GM18517 (cell line): ENCODE results near the gene LEKR1.

ENCODE experiments used
- ATAC-seq: cut with Tn5 transposase; IDR thresholded peaks from one replicate; pipeline ENCODE4 v1.9.1; 2021; ENCODE audit warnings: mild to moderate bottlenecking, moderate library complexity; ENCODE audit not compliant: unreplicated experiment

The LEKR1 gene

DNA sequence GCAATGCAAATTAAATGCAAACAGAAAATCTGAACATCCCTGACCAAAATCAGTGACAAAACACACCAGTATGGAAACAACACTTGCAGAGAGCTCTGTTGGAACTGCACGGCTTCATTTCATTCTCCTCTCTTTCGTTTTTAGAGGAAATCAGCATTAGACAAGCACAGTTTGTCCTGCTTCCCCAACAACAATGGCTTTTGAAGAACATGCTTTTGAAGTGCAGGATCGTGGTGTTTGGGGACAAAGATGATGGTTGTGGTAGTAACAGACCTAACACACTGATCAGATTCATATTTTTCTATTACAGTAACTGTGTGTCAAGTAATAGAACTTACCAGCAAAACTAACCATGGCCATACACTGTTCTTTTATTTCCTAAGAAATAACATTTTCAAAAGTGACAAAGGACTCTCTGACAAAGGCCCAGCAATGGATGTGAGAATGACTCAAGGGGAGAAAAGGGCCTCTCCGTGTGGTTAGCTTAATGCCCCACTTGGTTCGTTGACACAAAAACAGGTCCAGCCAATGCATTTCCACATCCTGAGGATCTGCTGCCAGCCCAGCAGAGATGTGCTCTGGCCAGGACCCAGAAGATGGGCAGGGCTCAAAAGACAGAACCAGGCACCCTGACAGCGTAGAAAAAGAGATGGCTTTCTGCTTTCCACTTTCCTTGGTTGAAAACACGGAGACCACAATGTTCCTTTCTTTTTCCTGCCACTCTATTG lies 249.7 kb downstream of the LEKR1 start:
- ATAC-seq: no peak

DNA sequence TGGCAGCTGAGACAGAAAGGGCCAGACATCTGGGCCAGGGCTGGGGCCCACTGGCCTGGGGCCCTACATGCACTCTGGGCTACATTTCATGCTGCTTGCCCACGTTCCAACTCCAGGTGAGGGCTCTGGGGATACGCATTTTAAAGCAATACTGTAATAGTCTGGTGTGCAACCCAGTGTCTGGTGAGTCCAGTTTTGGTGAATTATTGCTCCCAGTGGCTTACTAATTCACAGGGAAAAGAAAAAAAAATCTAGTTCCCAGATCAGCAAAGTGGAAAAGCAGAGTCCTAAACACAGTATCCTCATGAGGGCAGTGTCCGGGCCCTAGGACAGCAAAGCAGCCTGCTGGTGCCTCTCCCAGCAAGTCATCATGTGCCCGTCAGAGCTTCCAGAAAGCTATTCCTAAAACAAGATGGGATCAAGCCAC lies 251.4 kb downstream of the LEKR1 start:
- no peak for ATAC-seq

DNA sequence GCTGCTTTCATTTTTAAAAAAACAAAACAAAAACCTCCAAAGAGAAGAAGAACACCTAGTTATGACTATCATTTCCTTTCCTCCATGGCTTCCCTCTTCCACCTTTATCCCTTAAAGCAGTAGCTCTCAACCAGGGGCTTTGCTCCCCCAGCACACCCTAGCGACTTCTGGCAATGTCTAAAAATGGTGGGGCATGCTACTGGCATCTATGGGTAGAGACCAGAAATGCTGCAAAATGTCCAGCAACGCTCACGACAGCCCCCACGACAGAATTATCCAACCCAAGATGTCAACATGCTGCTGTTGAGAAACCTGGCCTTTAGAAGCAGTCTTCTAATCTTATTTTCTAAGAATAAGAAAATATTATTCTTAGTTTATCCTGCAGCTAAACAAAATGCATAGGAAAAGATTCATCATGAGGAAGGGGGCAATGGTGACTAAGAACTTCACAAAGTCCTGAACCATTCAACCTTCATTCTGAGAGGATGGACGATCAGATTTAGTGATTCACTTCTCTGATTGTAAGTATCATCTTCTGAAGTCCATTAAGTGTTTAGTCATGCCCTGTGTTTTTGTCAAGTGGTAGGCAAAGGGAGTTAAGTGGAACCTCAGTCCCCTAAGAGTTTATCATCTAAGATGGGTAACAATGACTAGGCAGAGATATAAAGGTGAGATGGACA lies 252.1 kb downstream of the LEKR1 start:
- ATAC-seq: no peak

DNA sequence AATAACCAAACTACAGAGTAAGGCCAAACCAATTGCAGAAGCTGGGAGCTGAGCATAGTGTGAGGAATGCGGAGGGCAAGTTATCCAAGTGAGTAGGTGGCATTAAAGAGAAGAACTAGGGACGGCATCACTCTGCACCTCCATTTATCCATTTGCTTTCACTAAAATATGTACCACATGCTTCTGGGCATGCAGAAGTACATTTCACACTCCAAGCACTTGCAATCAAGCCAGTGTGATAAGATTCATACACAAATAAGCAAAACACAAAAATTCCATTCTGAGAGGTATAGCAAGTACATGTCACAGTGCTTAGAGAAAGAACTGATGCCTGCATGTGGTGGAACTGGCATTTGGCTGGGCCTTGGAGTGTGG lies 252.6 kb downstream of the LEKR1 start:
- ATAC-seq: no peak

DNA sequence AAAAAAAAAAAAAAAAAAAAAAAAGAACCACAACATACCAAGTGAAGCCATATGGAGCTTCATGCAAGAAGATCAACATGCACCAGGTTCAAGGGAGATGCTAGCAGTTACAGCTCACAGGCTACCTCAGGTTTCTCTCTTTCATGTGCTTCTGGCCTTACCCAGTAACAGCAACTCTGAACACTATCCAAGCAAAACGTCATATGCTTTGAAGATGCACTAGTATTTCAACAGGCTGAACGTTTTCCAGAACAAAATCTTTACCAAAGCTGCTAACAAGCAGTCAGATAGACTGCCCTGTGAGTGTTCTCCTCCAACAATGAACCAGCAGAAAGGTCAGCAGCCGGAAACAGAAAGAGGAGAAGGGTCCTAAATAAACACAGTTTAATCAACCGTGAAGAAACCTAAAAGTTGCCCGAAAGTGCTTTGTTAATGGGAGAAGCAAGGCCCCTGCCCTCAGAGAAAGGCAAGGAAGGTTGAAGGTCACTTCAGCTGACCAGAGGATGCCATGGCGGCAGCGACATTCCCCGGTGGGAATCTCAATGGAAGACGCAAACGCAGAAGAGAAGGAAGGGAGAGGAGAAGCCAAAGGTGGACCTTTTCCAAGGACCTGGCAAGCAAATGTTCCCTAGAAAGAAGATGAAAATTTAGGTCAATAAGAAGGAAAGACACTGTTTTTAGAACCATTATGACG lies 253.7 kb downstream of the LEKR1 start:
- ATAC-seq: no peak

DNA sequence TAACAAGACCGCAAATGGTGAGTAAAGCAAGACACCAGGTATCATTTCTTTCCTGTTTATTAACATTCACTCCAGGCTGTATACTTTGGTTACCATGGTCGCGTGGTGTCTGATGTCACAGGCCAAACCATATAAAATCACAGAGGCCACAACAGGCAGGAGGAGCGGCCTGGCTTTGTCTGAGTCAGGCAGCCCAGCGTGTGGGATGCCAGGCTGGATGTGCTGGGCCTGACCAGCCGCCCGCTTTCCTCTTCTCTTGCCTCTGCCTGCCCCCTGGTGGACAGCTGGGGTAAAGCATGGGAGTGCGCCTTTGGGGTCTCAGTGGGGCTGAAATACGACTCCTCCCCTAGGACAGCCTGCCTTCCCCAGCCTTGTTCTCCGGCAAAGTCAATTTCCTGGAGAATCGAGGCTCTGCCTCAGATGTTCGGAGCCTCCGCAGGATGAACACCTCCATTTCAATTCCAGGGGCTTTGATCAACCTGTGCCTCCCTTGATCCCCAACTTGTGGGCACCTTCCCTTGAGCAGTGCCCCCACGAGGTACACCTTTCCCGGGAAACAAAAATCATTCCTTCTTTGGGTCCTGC lies 255.6 kb downstream of the LEKR1 start:
- ATAC-seq: peak; percentile 81

DNA sequence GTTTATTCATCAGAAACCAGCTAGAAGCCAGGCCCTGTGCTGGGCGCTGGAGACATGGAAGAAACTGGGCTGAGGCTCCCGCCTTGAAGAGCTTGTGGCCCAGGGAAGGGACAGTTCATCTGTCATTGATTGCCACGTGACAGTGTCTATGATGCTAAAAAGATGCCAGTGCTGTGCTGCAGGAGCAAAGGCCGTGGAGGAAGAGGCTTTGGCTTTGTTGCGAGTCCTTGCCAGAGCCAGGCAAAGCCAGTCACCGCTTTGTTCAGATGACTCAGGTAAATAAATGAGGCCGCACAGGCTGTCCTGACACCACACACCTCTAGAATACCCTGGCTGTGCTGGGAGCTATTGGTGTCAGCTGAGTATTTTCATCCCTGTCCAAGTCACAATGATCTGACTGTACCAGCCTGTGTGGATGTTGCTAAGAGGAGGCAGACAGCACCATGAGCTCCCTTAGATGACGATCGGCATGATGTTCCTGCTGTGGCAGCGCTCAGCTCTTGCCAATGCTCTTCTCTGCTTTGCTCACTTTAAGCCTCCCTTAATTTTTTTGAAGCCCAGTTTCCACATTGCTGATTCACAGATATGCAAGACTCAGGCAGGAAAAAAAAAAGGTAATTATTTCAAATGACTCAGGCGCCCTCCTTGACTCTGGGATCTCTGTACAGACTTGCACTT lies 256.3 kb downstream of the LEKR1 start:
- no peak for ATAC-seq

DNA sequence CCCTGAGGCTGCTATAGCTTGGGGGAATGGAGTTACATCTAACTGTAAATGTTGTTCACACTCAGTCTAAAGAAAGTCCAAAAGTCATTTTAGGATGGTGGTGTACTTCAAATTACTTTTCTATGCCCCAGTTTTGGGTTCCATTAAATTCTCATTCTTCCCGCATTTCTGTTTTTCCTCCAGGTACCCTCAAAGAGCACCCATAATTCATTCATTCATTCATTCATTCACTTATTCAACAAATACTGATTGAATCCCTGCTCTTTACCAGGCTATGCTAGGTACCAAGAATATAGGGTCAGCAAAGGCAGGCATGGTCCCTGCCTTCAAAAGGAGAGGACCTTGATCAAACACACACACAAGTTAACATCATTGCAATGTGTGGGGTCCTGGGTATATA lies 257.7 kb downstream of the LEKR1 start:
- ATAC-seq: no peak

DNA sequence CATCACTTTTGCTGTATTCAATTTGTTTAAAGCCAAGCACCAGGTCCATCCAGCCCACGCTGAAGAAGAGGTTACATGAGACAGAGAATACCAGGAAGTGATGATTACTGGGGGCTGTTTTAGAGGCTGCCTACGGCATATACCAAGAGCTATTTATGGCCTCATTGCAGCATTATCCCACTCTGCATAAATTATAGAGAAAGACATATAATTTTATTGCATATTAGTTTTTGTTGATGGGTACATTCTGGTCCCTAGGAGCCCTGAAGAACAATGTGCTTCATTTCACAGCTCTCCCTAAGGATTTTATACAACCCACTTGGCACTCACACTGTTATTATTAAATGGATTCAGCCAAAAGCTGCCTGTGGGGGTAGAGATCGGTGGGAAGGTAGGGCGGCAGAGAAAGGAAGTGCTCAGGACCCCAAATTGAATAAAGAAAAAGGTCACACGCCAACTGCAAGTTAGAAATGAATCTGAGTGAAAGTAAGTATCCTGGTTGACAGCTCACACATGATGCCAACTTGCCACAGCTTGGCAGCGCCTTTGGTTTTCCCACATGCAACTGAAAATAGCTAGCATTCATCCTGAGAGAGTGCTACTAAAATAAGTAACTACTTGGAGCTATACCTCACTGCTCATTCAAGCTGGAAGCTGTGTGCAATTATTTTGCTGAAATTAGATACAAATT lies 260.1 kb downstream of the LEKR1 start:
- no peak for ATAC-seq

DNA sequence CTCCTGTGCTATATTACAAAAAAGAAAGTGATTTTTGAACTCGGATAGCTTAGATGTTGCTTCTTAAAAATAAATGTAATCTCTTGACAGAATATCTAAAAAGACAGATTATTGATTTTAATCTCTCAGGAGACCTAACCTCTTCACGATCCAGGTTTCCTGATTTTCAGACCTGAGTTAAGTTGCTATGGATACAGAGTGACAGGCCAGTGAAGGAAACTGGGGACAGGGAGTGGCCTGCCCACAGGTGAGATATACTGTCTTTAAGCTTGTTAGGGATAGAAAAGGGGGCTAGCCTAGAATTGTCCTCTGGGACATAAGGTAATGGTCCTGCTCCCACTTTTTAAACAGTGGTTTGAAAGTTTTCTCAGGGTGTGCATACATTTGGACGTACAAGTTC lies 260.6 kb downstream of the LEKR1 start:
- no peak for ATAC-seq

DNA sequence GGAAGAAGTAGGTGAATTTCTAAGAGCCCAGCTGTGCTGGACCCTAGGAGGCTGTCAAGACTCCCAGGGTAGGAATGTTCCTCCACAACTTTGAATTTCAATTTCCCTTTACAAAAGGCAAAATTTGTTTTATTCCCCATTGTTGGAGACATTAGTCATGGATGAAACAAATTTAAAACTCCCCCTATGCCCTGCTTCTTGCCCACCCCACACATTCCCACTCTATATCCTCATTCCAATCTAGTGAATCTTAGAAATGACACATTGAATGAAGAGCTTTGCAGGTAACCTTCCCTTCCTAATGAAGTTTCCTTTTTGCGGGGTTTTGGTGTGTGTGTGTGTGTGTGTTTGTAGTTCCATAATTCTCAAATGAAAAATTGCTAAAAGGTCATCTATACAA lies 261.2 kb downstream of the LEKR1 start:
- ATAC-seq: no peak

DNA sequence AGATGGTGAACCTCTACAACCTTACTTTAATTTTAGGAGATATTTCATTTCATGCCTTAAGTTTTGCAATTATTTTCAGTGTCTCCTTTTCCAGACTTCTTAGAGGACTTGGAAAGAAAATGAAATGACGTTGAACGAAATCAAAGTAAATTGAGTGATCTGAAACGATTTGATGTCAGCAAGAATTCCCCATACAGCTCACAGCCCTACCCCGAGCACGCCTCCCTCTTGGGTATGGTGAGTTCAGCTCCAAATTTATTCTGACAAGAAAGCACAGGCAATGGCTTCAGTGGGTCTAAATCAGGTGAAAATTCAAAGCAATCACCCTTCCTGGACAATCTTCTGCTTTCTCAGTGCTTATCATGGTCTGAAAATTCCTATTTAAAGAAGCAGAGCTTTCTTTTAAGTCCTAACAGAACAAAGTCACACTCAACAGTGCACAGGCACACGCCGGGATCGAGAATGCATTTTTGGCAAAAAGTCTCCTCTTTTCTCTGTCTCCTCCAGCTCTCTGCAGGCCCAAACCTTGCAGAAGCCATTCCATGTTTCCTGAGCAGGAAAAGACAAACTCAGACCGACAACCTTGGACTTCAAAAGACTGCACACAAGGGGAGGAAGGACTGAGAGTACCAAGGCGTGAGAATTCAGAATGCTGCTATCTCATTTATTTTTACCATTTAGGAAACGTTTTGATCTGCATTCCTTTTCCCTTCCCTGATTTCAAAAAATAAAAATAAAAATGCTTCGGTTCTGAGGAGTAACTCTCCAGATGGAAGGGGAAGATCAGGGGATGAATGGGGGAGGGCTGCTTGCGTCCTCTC lies 261.8 kb downstream of the LEKR1 start:
- ATAC-seq: no peak

DNA sequence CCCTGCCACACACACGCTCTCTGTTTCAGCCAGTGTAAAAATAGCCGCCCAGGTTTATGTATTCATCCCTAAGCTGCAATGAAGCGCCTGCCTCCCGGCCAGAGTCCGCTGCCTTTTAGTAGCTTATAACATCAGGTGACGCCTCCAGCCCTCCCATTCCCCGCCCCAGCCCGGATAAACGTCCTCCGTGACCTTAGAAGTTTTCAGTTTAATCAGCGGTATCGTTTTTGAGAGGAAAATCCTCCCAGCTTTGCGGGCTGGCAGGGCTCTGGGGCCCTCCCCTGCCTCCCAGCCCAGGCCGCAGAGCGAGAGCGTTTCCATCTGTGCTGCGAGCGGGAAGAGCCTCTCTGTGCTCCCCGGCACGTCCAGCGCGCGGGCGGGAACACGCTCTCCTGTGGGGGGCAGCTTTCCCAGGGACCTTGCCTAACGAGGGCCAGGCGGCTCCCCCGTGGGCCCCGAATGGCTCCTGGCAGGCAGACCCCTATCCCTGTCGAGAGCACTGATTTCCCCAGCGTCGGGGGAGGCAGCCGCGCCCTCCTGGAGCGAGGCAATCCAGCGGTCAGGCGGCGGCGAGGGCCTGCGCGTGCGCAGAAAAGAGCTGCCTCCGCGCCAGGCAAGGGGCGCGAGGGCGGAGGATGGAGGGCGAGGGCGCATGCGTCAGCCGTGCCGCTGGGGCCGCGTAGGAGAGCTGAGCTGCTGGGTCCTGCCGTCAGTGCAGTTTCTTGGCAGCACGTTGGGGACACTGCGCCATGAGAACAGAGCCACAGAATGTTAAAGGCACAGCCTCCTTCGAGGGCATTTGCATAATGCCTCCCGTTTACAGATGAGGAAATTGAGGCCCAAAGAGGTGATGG lies 262.7 kb downstream of the LEKR1 start:
- peak; percentile 63 for ATAC-seq

DNA sequence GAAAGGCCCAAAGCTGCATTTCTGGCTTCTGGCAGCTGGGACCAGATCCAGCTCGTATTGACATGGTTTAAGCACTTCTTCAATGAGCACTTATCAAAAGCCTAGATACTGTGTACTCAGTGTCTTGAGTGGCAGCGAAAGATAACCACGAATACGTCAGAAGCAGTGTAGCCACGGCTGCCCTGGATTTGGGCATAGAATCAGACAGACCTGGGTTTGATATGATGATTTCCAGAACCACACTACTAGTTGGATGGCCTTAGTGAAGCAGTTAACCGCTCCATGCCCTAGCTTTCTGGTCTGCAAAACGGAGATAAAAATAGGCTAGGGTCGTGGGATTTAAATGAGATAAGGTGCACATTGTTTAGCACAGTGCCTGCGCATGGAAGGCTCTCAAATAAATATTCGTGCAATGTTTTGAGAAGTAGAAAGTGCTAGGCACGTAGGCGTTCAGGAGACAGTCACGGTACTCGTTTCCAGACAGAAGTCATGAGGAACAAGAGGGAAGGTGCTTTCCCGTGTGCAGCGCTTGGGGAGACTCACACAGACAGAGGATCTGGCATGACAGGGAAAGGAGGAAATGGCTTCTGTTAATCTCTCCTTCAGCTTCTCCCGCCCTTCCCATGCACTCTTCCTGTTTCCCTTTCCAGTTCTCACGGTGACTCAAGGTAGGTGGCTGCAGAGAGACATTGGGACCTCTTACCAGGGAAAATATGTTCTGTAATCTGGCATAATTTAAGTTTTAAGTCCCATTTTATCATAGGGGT lies 263.5 kb downstream of the LEKR1 start:
- peak; percentile 28 for ATAC-seq

DNA sequence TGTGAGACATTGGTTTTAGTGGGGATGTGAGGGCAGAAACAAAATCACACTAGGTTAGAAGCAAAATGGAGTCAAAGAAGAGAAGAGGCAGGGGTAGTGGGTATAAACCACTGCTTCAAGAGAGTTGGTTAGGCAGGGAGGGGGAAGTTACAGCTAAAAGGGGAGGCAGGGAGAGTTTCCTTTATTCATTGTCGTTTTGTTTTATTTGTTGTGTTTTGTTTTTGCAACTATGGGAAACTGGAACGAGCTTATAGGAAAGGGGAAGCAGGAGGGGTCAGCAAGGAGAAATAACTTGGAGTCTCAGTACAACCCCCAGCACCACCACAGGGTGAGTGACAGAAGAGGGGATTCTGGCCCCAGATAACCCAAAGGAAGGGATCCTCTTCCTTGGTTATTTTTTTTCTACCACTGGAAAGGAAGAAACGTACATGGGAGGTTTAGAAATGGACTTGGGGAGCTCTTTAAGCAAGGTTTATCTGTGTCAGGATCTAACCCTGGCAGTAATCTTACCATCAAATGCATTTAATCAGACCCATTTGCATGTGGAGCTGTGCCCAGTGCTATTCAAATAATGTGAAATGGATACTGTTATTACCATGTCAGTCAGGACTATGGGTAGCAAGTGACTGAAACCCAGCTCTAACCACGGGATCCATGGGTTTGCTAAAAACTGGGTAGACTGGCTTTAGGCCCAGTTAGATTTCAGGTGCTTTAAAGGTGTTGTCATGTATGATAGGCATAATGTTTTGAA lies 265.1 kb downstream of the LEKR1 start:
- ATAC-seq: no peak

DNA sequence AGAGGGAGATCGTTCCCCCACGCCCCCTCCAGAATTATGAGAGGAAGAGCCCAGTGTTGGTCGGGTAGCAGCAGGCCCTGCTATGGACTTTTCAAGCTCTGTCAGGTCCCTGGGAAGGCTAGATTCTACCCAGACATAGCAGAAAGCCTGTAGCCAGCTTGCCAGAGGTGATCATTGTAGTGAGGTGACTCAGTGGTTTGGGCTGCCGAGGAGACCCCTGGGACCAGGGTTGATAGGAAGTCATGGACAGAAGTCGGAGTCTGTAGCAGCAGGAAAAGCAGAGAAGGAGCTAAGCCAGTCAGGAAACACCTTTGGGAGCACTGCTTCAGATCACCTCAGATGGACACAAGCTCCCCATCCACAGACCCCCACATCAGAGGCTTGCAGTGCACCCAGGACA lies 266.1 kb downstream of the LEKR1 start:
- no peak for ATAC-seq

DNA sequence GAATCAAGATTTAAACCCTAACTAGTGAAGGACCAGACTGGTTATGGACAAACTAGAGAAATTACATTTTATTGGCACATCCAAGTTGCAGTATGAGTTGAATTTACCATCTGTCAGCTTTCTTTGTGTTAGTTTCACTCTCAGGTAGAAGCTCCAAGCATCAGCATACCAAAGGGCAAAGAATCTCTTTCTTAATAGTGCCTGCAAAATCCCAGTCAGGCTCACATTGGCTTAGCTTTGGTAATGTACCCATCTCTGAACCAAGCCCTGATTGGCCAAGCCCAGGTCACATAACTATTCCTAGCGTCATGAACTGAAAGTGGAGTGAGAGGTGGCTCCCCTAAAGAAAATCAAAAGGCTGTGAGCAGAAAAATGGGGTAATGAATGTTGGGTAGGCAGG lies 266.9 kb downstream of the LEKR1 start:
- ATAC-seq: peak; percentile 37
